Activated T-helper 1 cell treated with anti-CD3 and anti-CD28 coated beads, Interleukin-2, amount 50 U/mL, for 16 hours (primary cell): Measurements from ENCODE around the gene GPR31.
"Not testable (repeated sequence)": the region's sequence is repeated elsewhere in the genome, so short reads cannot be mapped to it uniquely, and the experiment has no call there.

Source experiments
- DNase-seq, 2 donors: peaks; one replicate each; pipeline ENCODE4 v3.0.0-alpha.2; 2020; ENCODE audit warnings: low read depth in 1 of 2, low spot score in 1 of 2

Gene GPR31

GRCh38 chr6:167157863-167158262 is at the start of gene GPR31:
Gene GPR31 (minus strand): TSS chr6:167157980. CDS start chr6:167157831, 149 bp downstream.
- no peak for DNase-seq

- no peak for DNase-seq
Measured at GRCh38 chr6:167207527-167207926, 49.7 kb upstream of the GPR31 start.

- not testable (repeated sequence) for DNase-seq
Measured at GRCh38 chr6:167205316-167205715, 47.5 kb upstream of the GPR31 start.

GRCh38 chr6:167204059-167204348 is 46.2 kb upstream of the GPR31 start:
- DNase-seq, result not testable (repeated sequence)

GRCh38 chr6:167203261-167204058 is 45.7 kb upstream of the GPR31 start:
- DNase-seq, result not testable (repeated sequence)

GRCh38 chr6:167202613-167203012 is 44.8 kb upstream of the GPR31 start:
- DNase-seq, result not testable (repeated sequence)

GRCh38 chr6:167200806-167201205 is 43.0 kb upstream of the GPR31 start:
- DNase-seq, result no peak

GRCh38 chr6:167195941-167196610 is 38.3 kb upstream of the GPR31 start:
- not testable (repeated sequence) for DNase-seq

- DNase-seq, result not testable (repeated sequence)
Measured at GRCh38 chr6:167193515-167194125, 35.8 kb upstream of the GPR31 start.

- DNase-seq, result not testable (repeated sequence)
Measured at GRCh38 chr6:167191043-167191583, 33.3 kb upstream of the GPR31 start.

GRCh38 chr6:167187275-167187674 is 29.5 kb upstream of the GPR31 start:
- not testable (repeated sequence) for DNase-seq

- DNase-seq, result not testable (repeated sequence)
Measured at GRCh38 chr6:167185101-167185500, 27.3 kb upstream of the GPR31 start.

- not testable (repeated sequence) for DNase-seq
Measured at GRCh38 chr6:167182913-167183314, 25.1 kb upstream of the GPR31 start.

- not testable (repeated sequence) for DNase-seq
Measured at GRCh38 chr6:167181351-167181750, 23.6 kb upstream of the GPR31 start.

- DNase-seq, result not testable (repeated sequence)
Measured at GRCh38 chr6:167180086-167180485, 22.3 kb upstream of the GPR31 start.

- not testable (repeated sequence) for DNase-seq
Measured at GRCh38 chr6:167178896-167179655, 21.3 kb upstream of the GPR31 start.

- DNase-seq, result not testable (repeated sequence)
Measured at GRCh38 chr6:167177271-167177670, 19.5 kb upstream of the GPR31 start.

- not testable (repeated sequence) for DNase-seq
Measured at GRCh38 chr6:167172011-167172410, 14.2 kb upstream of the GPR31 start.

- DNase-seq, result not testable (repeated sequence)
Measured at GRCh38 chr6:167171300-167171699, 13.5 kb upstream of the GPR31 start.

- DNase-seq, result not testable (repeated sequence)
Measured at GRCh38 chr6:167169867-167170266, 12.1 kb upstream of the GPR31 start.

GRCh38 chr6:167168296-167168695 is 10.5 kb upstream of the GPR31 start:
- DNase-seq, result not testable (repeated sequence)
